GM18498 (cell line): ENCODE data around the gene ABCA9.
"Not testable (repeated sequence)": the region's sequence is repeated elsewhere in the genome, so short reads cannot be mapped to it uniquely, and the experiment has no call there.

Source experiments
- ATAC-seq: cut with Tn5 transposase; IDR thresholded peaks from one replicate; pipeline ENCODE4 v1.9.1; 2021; ENCODE audit warnings: mild to moderate bottlenecking, moderate library complexity; ENCODE audit not compliant: unreplicated experiment

ABCA9 gene

GRCh38 chr17:68959117-68959516 lies 101.6 kb downstream of the ABCA9 start:
- not testable (repeated sequence) for ATAC-seq

GRCh38 chr17:68957944-68958343 lies 102.8 kb downstream of the ABCA9 start:
- no peak for ATAC-seq

DNA sequence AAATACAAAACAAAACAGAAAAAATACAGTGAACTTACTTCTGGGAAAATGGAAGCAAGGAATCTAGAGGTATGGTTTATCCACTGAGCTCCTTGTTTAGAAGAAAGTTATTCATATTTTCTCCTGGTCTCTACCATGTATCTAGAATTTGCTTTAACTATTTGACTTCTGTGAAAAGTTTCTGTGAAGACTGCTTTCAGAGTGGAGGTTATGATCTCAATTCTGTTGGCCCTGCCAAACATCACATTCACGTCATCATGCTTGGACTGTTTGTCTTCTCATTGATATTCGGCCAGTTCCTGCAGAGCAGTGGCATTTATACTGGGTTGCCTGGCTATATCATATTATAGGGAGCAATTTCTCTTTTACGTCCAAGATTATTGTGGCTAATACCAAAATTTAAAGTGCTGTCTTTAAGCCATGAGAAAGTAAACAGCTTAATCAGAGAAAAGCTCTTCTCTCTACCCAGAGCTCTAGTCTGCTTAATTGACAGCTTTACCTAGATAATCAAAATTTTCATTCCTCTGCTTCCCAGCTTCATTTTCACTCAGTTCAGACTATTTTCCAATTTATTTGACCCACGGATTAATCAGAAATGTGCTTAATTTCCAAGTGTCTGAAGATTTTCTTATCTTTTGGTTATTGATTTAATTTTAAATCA lies 105.4 kb downstream of the ABCA9 start, which contains the start of gene ABCA8:
Gene ABCA8, minus strand, starts transcription at position 212 of the 661 bp plus-strand sequence. CDS start 13,358 bp downstream, outside the sequence.
- ATAC-seq = no peak

DNA sequence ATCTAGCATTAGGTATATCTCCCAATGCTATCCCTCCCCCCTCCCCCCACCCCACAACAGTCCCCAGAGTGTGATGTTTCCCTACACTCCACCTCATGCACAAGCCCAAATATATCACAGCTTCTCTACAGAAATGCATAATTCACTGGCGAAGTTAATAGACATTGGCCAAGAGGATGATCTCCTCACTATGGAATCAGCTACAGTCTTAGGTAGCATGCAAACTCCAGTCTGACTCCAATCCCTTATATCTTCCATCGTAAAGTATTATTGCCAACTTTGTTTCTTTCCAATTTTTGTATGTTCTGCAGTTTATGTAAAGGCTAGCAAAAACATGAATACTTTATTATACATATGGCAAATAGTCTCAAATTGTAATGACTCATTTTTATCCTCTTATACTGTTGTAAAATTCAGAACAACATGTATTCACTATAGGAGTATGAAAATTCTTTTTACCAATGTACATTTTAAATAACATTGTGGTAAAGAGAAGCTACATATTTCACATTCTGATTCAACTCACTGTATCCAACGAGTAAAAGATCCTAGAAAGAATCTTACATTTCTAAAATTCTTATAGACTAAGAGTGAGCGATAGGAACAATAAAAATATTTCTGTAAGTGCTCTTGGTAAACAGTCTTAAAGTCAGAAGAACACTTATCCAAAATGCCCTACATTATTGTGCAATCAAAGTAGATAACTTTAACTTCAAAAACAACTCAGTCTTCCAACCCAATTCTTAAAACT lies 106.4 kb downstream of the ABCA9 start:
- no peak for ATAC-seq

DNA sequence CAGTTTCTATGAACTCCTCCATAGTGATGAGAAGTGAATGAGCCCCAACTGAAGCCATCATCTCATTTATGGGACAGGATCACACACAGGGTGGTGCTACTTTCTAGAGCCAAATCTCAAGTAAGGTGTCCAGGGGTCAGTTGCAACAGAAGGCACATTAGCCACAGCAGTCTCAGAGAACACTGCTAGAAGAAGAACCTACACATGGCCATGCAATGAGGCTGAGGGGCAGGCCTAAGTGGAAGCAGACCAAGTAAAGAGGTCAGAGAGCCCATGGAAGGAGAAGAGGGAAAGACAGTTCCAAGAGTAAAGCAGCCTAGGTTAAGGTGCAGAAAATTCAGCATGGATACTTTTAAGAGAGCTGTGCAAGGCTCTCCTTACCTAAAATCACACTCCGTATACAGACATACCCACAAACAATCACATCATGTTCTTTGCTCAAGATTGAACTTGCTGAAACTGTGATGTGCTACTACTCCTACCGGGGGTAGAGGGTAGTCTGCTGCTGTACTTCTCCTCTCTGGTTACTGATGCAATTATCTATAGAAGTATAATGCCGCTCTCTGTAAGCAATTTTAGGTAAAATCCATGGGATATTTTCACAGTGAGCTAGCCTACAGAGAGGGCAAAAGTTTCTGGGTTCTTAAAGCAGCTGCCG lies 107.3 kb downstream of the ABCA9 start:
- no peak for ATAC-seq

GRCh38 chr17:68950725-68951124 lies 110.0 kb downstream of the ABCA9 start:
- ATAC-seq = no peak

DNA sequence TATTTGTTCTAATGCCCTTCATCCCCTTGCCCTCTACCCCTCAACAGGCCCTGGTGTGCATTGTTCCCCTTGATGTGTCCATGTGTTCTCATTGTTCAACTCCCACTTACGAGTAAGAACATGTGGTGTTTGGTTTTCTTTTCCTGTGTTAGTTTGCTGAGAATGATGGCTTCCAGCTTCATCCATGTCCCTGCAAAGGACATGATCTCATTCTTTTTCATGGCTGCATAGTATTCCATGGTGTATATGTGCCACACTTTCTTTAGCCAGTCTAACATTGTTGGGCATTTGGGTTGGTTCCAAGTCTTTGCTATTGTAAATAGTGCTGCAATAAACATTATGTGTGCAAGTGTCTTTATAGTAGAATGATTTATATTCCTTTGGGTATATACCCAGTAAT lies 112.9 kb downstream of the ABCA9 start:
- ATAC-seq = not testable (repeated sequence)

DNA sequence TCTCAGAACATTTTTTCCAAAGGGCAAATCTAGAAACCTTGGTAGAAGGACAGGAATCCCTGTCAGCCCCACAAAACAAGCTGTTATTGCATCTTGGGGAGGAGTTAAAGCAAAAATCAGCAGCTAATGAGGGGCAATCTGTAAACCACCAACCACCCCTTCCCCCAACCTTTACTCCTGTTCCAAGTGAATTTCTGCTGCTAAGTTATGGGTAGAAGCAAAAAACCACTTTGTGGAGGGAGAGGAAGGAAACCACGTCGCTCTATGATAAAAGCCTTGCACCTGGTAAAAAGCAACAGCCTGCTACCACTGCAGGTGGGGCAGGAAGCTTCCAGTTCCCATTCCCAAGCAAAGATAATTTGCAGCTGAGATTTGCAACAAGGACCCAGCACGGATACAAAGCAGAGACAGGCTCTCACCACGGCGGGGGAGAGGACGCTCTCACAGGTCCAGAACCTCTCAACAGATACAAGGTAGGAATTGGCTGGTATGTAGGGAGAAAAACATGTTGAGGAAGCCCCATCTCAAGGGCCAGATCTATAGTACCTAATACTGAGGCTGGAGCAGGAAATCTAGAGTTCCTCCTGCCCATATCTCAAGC lies 116.2 kb downstream of the ABCA9 start:
- no peak for ATAC-seq

DNA sequence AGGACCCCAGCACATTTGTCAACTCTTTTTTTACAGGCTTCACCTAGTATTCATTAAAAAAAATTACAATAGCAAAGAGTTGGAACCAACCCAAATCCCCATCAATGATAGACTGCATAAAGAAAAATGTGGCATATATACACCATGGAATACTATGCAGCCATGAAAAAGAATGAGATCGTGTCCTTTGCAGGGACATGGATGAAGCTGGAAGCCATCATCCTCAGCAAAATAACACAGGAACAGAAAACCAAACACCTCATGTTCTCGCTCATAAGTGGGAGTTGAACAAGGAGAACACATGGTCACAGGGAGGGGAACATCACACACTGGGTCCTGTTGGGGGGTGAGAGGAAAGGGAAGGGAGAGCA lies 116.9 kb downstream of the ABCA9 start:
- not testable (repeated sequence) for ATAC-seq

DNA sequence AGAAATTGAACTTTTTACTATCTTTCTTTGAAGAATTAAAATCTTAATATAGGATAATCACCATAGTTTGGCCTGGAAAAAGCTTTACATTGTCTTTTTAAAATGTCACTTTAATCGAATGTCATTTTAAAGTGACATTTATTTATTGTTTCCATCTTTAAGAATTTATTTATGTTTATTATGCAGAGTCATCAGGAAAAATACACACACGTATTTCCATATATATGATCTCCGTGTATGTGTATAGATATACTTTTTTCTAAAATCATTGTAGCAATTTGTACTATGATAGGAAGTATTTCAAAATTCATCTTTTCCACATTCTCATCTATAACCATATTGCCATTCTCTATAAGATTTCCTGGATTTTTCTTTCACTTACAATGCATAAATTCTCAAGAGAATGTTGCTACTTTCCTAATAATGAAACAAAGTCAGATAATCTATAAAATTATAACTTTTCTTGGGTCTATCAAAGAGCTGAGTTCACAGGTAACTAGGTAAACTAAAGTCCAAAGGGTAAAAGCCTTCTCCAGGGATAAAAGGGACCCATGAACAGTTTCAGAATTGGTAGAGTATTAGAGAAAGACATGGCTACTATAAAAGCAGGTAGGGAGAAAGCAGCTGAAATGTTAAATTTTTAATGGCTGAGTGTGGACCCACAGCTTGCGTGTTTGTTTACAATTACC lies 117.5 kb downstream of the ABCA9 start:
- no peak for ATAC-seq

DNA sequence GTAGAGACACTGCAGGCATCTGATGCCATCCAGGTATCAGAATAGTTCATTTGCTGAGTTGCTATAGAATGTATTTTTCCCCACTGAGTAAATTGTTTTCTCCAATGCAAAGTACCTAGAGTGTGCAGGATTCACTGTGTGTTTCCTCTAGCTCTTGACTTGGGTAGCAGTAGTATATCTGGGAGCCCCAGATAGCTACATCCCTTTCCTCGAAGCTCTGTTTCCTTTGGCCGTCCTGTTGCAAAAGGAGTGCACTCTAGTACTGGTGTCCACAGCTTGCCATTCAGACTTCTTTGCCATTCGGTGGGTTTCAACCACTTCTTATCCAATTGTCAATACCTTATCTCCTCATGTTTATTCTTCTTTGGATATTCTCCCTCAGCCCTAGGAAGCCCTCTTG lies 118.3 kb downstream of the ABCA9 start:
- no peak for ATAC-seq

GRCh38 chr17:68941761-68942160 lies 119.0 kb downstream of the ABCA9 start:
- ATAC-seq = no peak

GRCh38 chr17:68939195-68939594 lies 121.5 kb downstream of the ABCA9 start:
- no peak for ATAC-seq

DNA sequence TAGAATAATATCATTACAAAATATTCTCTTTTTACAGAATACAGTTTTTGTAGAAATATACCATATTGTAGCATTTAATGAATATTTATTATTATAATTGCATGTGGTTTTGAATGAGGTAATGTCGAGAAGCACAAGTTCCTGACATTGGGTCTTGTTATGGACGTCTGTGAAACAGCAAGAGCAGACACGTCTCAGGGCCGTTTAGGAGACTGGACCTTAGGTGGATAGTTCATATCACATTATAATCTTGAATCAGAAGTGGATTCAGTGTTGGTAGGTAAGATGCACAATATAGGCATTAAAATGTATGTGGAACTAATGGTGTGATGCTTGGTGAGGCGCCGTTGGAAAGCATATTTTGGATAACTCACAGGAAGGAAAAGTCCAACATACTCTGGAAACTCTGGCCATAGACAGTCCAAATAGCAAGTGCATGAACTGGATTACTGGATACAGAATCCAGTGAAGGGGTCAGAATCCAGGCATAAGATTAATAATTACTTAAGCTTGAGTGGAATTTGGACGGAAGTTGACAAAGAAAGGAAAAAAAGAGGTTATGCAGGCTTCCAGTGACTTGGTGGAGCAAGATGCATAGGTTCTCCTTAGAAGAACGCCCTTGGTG lies 122.7 kb downstream of the ABCA9 start:
- no peak for ATAC-seq

DNA sequence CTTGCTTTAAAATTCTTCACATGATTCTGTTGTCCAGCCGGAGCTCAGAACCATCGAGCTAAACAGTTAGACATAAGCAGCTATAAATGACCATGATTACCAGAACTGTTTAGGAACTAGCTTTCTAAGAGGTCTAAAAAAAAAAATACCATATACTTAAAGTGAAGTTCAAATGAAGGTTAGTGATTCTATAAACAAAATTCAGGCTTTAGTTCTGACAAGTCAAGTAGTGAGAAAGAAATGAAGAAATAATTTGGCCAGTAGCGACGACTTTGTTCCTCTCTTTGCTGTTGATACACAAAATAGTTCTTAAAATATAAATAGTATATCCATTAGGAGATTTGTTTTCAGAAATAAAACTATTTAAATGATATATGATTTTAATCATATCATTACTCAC lies 133.2 kb downstream of the ABCA9 start:
- ATAC-seq = no peak

DNA sequence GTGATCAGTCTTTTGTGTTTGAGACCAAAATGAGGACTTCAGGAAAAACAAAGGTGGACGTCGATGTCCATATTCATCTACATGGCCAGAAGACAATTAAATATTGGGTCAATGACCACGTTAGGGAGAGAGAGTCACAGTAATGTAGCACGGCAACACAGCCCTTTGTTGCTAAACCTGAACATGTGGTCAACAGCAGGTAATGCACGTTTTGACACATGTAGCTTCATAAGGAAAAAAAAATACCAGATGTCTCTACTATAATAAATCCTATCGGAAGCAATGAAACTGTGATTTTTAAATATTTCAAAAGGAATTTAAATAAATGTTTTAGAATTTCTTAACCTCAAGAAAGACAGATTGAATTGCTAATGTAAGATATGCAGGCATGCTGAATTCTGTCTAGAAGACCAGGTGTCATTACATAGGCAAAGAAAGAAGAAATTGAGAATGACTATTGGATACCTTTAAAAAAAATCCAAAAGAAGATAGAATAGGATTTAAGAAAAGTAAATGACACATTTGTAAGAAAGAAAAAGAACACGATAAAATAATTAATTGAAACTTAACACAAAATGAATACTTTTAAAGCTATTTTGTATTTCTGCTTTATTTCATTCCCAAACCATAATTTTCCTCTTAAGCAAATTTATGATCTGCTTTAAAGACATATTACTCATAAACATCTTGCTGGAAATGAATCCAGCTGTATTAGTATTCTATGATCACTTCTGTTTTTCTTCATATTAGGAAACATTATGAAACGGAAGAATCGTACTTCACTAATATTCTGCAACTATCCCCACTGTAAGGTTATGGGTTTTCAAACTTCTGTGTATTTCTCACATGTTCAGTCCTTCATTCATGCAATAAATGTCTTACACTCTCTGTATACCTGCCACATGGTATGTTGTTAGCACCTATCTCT lies 135.7 kb downstream of the ABCA9 start:
- no peak for ATAC-seq
